Nephron progenitor cell (in vitro differentiated cells): ENCODE results near the gene RPUSD2.

Experiments used
- DNase-seq: peaks from one replicate; pipeline ENCODE4 v3.0.0; 2021
- H3K27ac Mint-ChIP-seq: 2 replicates; pipeline ENCODE4 v1.8.0; 2021; ENCODE audit warnings: mild to moderate bottlenecking, moderate library complexity, mixed read lengths
- H3K27me3 Mint-ChIP-seq: 2 replicates; pipeline ENCODE4 v1.8.0; 2021; ENCODE audit warnings: mild to moderate bottlenecking, low read depth, mixed read lengths; ENCODE audit not compliant: poor library complexity
- H3K36me3 Mint-ChIP-seq: 2 replicates; pipeline ENCODE4 v1.8.0; 2021; ENCODE audit warnings: low read depth, mixed read lengths
- H3K4me1 Mint-ChIP-seq: 2 replicates; pipeline ENCODE4 v1.8.0; 2021; ENCODE audit warnings: mixed read lengths
- H3K4me3 Mint-ChIP-seq: 2 replicates; pipeline ENCODE4 v1.8.0; 2021; ENCODE audit warnings: mild to moderate bottlenecking, moderate library complexity, mixed read lengths
- H3K9me3 Mint-ChIP-seq: 2 replicates; pipeline ENCODE4 v1.8.0; 2021; ENCODE audit warnings: mild to moderate bottlenecking, moderate library complexity, mixed read lengths
- TF ChIP-seq, protein P1 (sequence below): fragments of 200-600 bp; sonication (generic); IDR thresholded peaks from 2 replicates; pipeline ENCODE4 v1.5.0; 2021; ENCODE audit warnings: antibody characterized with exemption

Gene RPUSD2

DNA sequence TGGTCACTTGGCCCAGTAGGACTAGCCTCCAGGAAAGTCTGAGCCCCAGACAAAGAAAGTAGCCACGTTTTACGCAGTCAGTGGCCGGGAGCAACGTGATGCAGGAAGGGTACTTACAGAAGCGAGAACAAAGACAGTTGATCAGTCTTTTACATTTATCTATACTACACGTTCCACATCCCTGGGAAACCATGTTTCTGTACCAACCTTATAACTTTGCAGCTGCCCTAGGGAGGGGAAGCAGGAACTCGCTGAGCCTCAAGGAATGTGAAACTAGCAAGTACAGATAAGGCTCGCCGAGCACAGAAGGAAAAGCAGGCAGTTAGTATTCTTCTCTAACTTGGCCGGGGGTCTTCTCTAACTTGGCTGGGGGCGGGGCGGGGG lies 21.6 kb downstream of the RPUSD2 start:
- peak overlapping the region; percentile 5 for H3K27ac Mint-ChIP-seq
- no peak for DNase-seq

DNA sequence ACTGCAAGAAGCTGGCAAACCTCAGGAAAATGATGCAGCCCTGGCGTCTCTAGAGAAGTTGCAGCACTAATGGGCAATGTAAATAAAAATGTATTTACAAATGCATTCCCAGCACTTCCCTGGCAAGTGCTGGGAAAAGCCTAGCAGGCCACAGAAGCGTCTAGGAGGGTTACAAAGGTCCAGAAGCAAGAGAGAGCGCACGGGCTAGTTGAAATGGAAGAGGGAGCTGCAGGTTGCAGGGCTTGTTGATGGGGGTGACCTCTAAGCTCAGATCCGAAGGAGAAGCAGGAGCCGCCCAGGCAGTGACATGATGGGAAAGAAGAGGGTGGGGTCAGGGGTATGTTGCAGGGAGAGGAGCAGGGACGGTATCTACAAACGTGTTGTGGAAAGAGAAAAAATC lies 22.3 kb downstream of the RPUSD2 start:
- peak overlapping the region; percentile 9 for H3K4me3 Mint-ChIP-seq
- H3K27ac Mint-ChIP-seq, result no peak overlapping the region

More for the DNA sequence above, 21.6 kb downstream of the RPUSD2 start:
- TF ChIP-seq, protein P1, sequence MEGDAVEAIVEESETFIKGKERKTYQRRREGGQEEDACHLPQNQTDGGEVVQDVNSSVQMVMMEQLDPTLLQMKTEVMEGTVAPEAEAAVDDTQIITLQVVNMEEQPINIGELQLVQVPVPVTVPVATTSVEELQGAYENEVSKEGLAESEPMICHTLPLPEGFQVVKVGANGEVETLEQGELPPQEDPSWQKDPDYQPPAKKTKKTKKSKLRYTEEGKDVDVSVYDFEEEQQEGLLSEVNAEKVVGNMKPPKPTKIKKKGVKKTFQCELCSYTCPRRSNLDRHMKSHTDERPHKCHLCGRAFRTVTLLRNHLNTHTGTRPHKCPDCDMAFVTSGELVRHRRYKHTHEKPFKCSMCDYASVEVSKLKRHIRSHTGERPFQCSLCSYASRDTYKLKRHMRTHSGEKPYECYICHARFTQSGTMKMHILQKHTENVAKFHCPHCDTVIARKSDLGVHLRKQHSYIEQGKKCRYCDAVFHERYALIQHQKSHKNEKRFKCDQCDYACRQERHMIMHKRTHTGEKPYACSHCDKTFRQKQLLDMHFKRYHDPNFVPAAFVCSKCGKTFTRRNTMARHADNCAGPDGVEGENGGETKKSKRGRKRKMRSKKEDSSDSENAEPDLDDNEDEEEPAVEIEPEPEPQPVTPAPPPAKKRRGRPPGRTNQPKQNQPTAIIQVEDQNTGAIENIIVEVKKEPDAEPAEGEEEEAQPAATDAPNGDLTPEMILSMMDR, result no peak
- H3K27me3 Mint-ChIP-seq, result peaks cover 11% of the 10 kb centered on the region
- no peaks in the 10 kb centered on the region for H3K9me3 Mint-ChIP-seq
- H3K4me3 Mint-ChIP-seq, result peak overlapping the region; percentile 45
- peaks cover 23% of the 10 kb centered on the region for H3K4me1 Mint-ChIP-seq
- H3K36me3 Mint-ChIP-seq, result no peaks in the 10 kb centered on the region

DNA sequence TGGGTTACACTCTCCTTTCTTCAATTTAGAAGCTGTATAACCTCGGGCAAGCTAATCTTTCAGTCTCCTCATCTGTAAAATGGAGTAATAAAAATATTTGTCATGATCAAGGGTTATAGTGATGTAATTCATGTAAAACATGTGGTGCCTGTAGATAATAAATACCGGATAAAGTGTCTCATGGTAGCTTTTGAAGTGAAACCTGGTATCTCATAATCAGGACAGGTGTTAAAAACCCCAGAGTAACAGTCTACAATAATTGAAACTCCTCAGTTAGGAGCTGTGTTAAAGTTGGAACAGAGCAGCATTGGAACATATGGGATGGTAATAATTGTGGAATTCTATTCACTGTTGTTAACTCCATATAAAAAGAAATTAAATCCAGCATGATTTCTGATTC lies 24.1 kb downstream of the RPUSD2 start:
- Mint-ChIP-seq H3K36me3 (no peaks in the 10 kb centered on the region), H3K27me3 (peaks cover 7% of the 10 kb centered on the region), H3K4me3 (no peak overlapping the region), H3K9me3 (no peaks in the 10 kb centered on the region), H3K4me1 (peaks cover 26% of the 10 kb centered on the region), H3K27ac (no peak overlapping the region)
- TF ChIP-seq, protein P1, result no peak
- no peak for DNase-seq

More for the DNA sequence above, 22.3 kb downstream of the RPUSD2 start:
- peaks cover 26% of the 10 kb centered on the region for H3K4me1 Mint-ChIP-seq
- no peaks in the 10 kb centered on the region for H3K36me3 Mint-ChIP-seq
- DNase-seq, result no peak
- H3K9me3 Mint-ChIP-seq, result no peaks in the 10 kb centered on the region
- TF ChIP-seq, protein P1, result no peak
- peaks cover 11% of the 10 kb centered on the region for H3K27me3 Mint-ChIP-seq

DNA sequence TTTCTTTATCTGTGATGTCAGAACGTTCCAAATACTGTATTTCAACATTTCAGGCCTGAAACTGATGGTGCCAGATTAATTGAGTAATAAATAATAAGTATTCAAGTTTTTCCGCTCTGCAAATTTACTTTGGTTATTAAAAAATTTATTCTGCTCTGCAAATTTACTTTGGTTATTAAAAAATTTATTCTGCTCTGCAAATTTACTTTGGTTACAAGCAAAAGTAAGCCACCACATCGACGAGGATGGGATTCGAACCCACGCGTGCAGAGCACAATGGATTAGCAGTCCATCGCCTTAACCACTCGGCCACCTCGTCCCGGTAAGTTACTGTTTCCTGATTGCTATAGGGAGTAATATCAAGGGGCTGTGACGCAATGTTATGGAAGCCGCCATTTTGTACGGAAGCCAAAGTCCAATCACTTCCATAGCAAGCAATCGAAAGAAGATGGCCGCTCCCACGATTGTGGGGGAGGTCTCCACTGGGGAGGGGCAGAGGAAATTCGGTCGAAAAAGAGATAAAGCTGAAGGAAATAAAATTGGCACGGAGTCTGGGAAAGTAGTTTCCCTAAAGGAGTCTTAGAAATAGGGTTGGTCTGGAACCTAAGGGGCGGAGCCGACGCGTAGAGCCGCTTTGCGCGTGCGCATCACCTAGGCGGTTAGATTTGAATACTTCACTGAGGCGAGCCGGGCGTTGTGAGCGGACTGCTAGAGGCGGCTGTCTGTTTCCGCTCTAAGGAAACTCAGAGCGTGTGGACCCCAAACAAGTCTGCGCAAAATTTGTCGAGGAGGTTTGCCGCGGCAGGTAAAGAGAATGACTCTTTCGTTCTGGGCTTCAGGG lies 24.7 kb downstream of the RPUSD2 start, which contains the start of gene KNL1:
Gene KNL1 (plus strand): TSS at position 662 of the 841 bp plus-strand sequence. CDS start 8,683 bp downstream, outside the sequence.
- peak; percentile 88 for DNase-seq
- no peaks in the 10 kb centered on the region for H3K9me3 Mint-ChIP-seq
- H3K27me3 Mint-ChIP-seq, result peaks cover 7% of the 10 kb centered on the region
- no peaks in the 10 kb centered on the region for H3K36me3 Mint-ChIP-seq
- TF ChIP-seq, protein P1, result no peak
- peak within 1 kb of the TSS; percentile 100 for H3K27ac Mint-ChIP-seq
- H3K4me1 Mint-ChIP-seq, result peaks cover 26% of the 10 kb centered on the region
- peak within 1 kb of the TSS; percentile 96 for H3K4me3 Mint-ChIP-seq

DNA sequence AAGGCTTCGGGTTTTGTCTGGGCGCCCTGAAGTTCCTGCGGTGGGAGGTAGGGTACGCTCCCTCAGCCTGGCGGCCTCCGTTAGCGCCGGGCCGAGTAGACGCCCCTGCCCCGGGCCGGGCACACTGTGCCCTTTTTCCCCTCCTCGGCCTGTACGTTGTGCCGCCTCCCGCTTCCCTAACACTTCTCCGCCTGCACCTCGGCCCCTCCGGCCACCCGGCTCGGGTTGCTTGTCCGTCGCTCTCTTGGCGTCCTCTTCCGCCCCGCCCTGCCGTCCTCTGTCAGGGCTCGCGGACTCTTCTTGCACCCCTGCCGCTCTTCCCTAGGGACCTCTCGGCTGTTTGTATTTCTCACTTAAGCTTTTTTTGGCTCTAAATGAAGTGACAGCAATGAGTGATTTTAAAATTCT lies 25.3 kb downstream of the RPUSD2 start:
- no peaks in the 10 kb centered on the region for H3K36me3 Mint-ChIP-seq
- H3K27ac Mint-ChIP-seq, result peak overlapping the region; percentile 100
- DNase-seq, result peak; percentile 80

More for the DNA sequence above, 25.3 kb downstream of the RPUSD2 start:
- H3K27me3 Mint-ChIP-seq, result peaks cover 7% of the 10 kb centered on the region
- TF ChIP-seq, protein P1, result no peak
- H3K9me3 Mint-ChIP-seq, result no peaks in the 10 kb centered on the region
- peaks cover 26% of the 10 kb centered on the region for H3K4me1 Mint-ChIP-seq
- H3K4me3 Mint-ChIP-seq, result peak overlapping the region; percentile 96
